B cell (primary cell): ENCODE measurements around the gene MT1A.

Experiments
- EZH2 ChIP-seq: IDR thresholded peaks from 2 replicates; pipeline ENCODE4 v1.6.1; 2012; ENCODE audit warnings: borderline replicate concordance, low read depth, mild to moderate bottlenecking, moderate library complexity, low read length; ENCODE audit not compliant: insufficient read depth, poor library complexity, severe bottlenecking
- TF ChIP-seq, protein P1 (sequence below): fragments of 200-600 bp; IDR thresholded peaks from one replicate; pipeline ENCODE4 v1.8.0; 2022; ENCODE audit warnings: antibody characterized with exemption, mild to moderate bottlenecking

DNA sequence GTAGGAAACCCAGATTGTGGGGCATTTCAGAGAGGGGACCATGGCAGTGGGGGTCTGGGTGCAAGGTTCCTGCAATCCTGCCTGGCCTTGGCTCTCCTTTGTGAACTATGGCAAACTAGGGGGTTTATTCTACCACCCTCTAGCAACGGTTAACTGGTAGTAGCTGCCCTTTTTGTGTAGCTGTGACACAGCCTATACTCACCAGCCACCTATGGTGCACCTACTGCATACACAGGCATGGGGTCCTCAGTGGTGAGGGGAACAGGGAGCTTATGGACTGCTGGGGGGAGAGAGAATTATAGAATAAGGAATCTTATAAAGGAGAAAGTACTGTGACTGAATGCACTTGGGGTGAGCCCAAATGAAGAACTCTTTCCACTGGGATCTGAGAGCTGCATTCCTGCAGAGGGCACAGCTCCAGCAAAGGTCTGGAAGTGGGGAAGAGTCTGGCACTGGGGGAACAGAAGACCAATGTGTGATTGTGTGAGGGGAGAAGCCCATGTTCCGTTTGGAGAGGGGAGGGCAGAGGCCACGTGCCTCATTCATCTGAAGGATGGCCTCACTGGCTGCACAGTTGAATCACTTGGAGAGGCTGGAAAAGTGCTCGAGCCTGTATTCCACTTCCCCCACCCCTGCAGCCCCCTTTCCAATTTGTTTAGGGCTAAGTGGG, 45.9 kb downstream of the MT1A start:
- TF ChIP-seq, protein P1, sequence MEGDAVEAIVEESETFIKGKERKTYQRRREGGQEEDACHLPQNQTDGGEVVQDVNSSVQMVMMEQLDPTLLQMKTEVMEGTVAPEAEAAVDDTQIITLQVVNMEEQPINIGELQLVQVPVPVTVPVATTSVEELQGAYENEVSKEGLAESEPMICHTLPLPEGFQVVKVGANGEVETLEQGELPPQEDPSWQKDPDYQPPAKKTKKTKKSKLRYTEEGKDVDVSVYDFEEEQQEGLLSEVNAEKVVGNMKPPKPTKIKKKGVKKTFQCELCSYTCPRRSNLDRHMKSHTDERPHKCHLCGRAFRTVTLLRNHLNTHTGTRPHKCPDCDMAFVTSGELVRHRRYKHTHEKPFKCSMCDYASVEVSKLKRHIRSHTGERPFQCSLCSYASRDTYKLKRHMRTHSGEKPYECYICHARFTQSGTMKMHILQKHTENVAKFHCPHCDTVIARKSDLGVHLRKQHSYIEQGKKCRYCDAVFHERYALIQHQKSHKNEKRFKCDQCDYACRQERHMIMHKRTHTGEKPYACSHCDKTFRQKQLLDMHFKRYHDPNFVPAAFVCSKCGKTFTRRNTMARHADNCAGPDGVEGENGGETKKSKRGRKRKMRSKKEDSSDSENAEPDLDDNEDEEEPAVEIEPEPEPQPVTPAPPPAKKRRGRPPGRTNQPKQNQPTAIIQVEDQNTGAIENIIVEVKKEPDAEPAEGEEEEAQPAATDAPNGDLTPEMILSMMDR = no peak
- TF ChIP-seq EZH2 = no peak
